GM18517 (cell line): ENCODE results near the gene TAOK3.

Experiments
- ATAC-seq: cut with Tn5 transposase; IDR thresholded peaks from one replicate; pipeline ENCODE4 v1.9.1; 2021; ENCODE audit warnings: mild to moderate bottlenecking, moderate library complexity; ENCODE audit not compliant: unreplicated experiment

Gene TAOK3

GRCh38 chr12:118219772-118220171, 152.9 kb downstream of the TAOK3 start:
- ATAC-seq = no peak

GRCh38 chr12:118219106-118219505, 153.6 kb downstream of the TAOK3 start:
- no peak for ATAC-seq

GRCh38 chr12:118213452-118213851, 159.3 kb downstream of the TAOK3 start:
- ATAC-seq = no peak

DNA sequence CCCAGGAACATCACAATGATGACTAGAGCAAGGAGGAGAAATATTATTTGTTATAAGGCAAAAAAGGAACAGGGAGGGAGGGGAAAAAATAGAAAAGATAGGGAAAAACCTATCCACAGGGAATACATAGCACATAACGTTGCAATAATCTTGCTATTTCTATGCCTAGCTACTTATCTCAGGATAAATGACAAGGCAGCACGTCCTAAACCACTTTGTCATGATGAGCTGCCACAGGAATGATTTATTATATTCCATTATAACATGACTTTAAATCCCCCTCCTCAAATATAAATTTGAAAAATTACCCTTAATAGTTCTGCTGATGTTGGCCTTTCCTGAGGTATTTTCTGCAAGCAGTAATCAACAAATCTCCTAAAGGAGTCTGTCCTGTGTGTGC, 160.1 kb downstream of the TAOK3 start:
- ATAC-seq = no peak

GRCh38 chr12:118206107-118206412, 166.6 kb downstream of the TAOK3 start:
- ATAC-seq = no peak

- ATAC-seq = no peak
Observed at GRCh38 chr12:118193958-118194357, 178.7 kb downstream of the TAOK3 start.

DNA sequence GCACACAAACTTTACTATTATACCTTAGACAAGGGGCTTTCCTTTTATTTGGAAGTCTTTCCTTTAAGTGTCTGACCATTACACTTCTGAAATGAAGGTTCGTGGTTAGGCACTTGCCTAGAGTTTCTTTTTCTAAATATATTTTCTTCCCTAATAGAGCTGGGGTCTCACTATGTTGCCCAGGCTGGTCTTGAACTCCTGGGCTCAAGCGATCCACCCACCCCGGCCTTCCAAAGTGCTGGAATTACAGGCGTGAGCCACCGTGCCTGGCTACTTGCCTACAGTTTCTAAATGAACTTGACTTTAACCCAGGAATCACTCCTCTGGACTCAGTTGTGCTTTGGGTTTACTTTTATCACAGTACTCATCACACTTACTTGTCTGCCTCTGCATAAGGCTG, 179.2 kb downstream of the TAOK3 start:
- no peak for ATAC-seq

- no peak for ATAC-seq
Observed at GRCh38 chr12:118190266-118190665, 182.4 kb downstream of the TAOK3 start.

- ATAC-seq = no peak
Observed at GRCh38 chr12:118189741-118190191, 182.9 kb downstream of the TAOK3 start.

GRCh38 chr12:118188690-118189371, 183.9 kb downstream of the TAOK3 start:
- ATAC-seq = no peak

- ATAC-seq = no peak
Observed at GRCh38 chr12:118187751-118188435, 184.8 kb downstream of the TAOK3 start.

GRCh38 chr12:118185602-118186397, 186.9 kb downstream of the TAOK3 start:
- ATAC-seq = no peak

- no peak for ATAC-seq
Observed at GRCh38 chr12:118183711-118184110, 189.0 kb downstream of the TAOK3 start.

DNA sequence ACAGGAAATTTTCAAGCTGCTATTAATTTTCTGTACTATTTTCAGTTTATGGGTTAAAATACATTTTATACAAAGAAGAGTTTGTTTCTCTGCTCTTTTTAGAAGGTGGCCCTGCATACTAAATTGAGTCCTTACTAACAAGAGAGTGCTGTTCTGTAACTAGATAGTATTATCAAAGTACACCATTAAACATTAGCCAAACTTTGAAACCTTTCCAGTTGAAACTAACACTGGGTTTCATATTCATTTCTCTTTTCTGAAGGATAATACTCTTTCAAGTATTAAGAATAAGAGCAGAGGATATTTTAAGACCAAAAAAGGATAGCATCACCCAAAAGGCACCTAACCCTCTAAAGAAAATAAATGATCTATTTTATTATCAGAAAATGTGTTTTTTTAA, 189.6 kb downstream of the TAOK3 start:
- no peak for ATAC-seq

GRCh38 chr12:118175823-118176447, 196.8 kb downstream of the TAOK3 start:
- ATAC-seq = peak; percentile 74

- ATAC-seq = peak; percentile 99
Observed at GRCh38 chr12:118166946-118167345, 205.8 kb downstream of the TAOK3 start.

GRCh38 chr12:118164798-118165486, 207.8 kb downstream of the TAOK3 start:
- no peak for ATAC-seq

DNA sequence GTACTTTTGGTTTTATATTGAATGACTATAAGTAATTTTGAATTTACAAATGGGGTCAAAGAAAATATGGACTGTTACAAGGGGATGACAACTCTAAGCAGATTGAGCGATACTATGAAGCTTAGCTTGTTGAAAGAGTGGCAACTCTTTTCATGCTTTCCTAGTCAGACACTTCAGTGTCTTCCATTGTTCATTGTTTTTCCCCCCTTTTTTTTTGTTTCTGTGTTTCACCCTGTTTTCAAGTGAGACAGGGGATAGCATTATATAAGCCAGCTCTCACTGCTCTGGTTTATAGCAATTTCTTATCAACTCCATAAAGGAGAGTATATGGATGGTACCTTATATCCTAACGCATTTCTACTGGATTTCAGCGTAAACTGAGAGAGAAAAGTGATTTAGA, 212.2 kb downstream of the TAOK3 start:
- no peak for ATAC-seq

DNA sequence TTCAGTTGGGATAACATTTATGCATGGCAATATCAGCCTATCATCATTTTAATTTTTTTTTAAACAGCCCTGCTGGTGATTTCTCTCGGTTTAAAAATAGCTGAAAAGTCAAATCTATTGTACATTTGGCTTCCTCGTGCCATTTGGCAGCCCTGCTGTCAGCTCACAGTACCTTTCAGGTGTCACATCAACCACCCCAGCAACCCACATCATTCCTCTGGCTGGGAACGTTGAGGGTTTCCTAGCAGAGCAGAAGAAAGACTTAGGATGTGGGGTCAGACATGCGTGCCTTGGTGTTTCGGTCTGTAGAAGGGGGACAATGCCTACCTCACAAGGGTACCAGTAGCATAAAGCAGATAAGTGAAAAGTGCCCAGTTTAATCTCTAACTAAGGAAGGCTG, 221.0 kb downstream of the TAOK3 start:
- no peak for ATAC-seq

- ATAC-seq = no peak
Observed at GRCh38 chr12:118150625-118151024, 222.1 kb downstream of the TAOK3 start.

GRCh38 chr12:118148287-118148686, 224.4 kb downstream of the TAOK3 start:
- no peak for ATAC-seq
